H1 (cell line): ENCODE results near the gene NLRP8. TPM values are rescaled to one million over a fixed set of nuclear protein-coding genes. Genes with fewer than 3 reads are reported as not detected.

ENCODE experiments used
- CTCF ChIA-PET: fragments of 300-600 bp; sonication (Branson Sonifier 250); formaldehyde crosslinking; loops from one replicate; lab custom pipeline; 2021; ENCODE audit not compliant: partially characterized antibody; lab: Charles Lee
- POLR2A ChIA-PET: fragments of 300-600 bp; sonication (Branson Sonifier 250); formaldehyde crosslinking; loops from one replicate; lab custom pipeline; 2021; ENCODE audit warnings: inconsistent platforms; ENCODE audit not compliant: partially characterized antibody; lab: Charles Lee
- DNase-seq, 2 experiments: peaks; one replicate each; pipeline versions ENCODE4 v3.0.0 to v3.0.0-alpha.2; 2010 to 2022; ENCODE audit warnings: low spot score in 2 of 2, low read depth in 1 of 2, mixed read lengths in 1 of 2
- FAIRE-seq: peaks from 2 replicates; lab custom pipeline; 2011; peaks lifted over from hg19 to GRCh38; lab: Jason Lieb, UNC
- H2AFZ ChIP-seq: 2 replicates; pipeline ENCODE4 v1.8.1; 2012; ENCODE audit warnings: low read length, inconsistent platforms
- H2AK5ac ChIP-seq: 2 replicates; pipeline ENCODE4 v1.6.1; 2013; ENCODE audit warnings: low read depth, low read length
- H2BK120ac ChIP-seq: replicated peaks from 2 replicates; pipeline ENCODE3; 2013; ENCODE audit warnings: low read depth, low read length, inconsistent platforms
- H2BK12ac ChIP-seq: 2 replicates; pipeline ENCODE4 v1.6.1; 2013; ENCODE audit warnings: low read depth, low read length
- H2BK15ac ChIP-seq: 2 replicates; pipeline ENCODE4 v1.6.1; 2013; ENCODE audit warnings: low read length
- H2BK20ac ChIP-seq: 2 replicates; pipeline ENCODE4 v1.6.1; 2013; ENCODE audit warnings: low read length
- H2BK5ac ChIP-seq: 2 replicates; pipeline ENCODE4 v1.6.1; 2013; ENCODE audit warnings: low read depth, low read length
- H3K14ac ChIP-seq: 2 replicates; pipeline ENCODE4 v1.6.1; 2013; ENCODE audit warnings: inconsistent platforms; ENCODE audit not compliant: insufficient read length
- H3K18ac ChIP-seq: 2 replicates; pipeline ENCODE4 v1.6.1; 2013; ENCODE audit warnings: low read length; ENCODE audit errors: extremely low read depth
- H3K23ac ChIP-seq: 2 replicates; pipeline ENCODE4 v1.6.1; 2013; ENCODE audit warnings: inconsistent platforms; ENCODE audit not compliant: insufficient read length
- H3K23me2 ChIP-seq: 2 replicates; pipeline ENCODE4 v1.6.1; 2013; ENCODE audit warnings: low read depth, low read length
- H3K27ac ChIP-seq: 2 replicates; pipeline ENCODE4 v1.6.1; 2011; ENCODE audit warnings: low read depth, low read length, inconsistent platforms
- H3K27me3 ChIP-seq, 4 experiments: replicated peaks in 1 of 4; 1 replicate in 1 of 4; 2 replicates in 3 of 4; pipeline versions ENCODE4 v1.6.1 to v1.8.1; 2011 to 2013; ENCODE audit warnings: low read length in 3 of 4, mild to moderate bottlenecking in 3 of 4, inconsistent platforms in 2 of 4, mixed read lengths in 2 of 4, moderate library complexity in 1 of 4; ENCODE audit not compliant: control insufficient read depth in 3 of 4, insufficient read depth in 3 of 4; ENCODE audit errors: extremely low read depth in 1 of 4
- H3K36me3 ChIP-seq, 4 experiments: 2 replicates each; pipeline versions ENCODE4 v1.6.1 to v1.8.1; 2011 to 2013; ENCODE audit warnings: mild to moderate bottlenecking in 4 of 4, low read length in 3 of 4, moderate library complexity in 2 of 4, control low read depth in 1 of 4, inconsistent platforms in 1 of 4; ENCODE audit not compliant: insufficient read depth in 4 of 4, control insufficient read depth in 2 of 4
- H3K4ac ChIP-seq: replicated peaks from 2 replicates; pipeline ENCODE3; 2013; ENCODE audit warnings: low read length, low read depth, mixed read lengths, inconsistent platforms; ENCODE audit not compliant: insufficient read length
- H3K4me1 ChIP-seq, 4 experiments: replicated peaks in 1 of 4; 1 replicate in 1 of 4; 2 replicates in 3 of 4; pipeline versions ENCODE4 v1.6.1 to v1.8.1; 2011 to 2013; ENCODE audit warnings: low read length in 3 of 4, inconsistent platforms in 2 of 4, mixed read lengths in 1 of 4; ENCODE audit not compliant: insufficient read depth in 4 of 4, control insufficient read depth in 3 of 4
- H3K4me2 ChIP-seq, 2 experiments: 2 replicates each; pipeline versions ENCODE4 v1.6.1 to v1.8.1; 2011 to 2013; ENCODE audit warnings: low read depth in 2 of 2, low read length in 2 of 2, control low read depth in 1 of 2, inconsistent platforms in 1 of 2, mild to moderate bottlenecking in 1 of 2; ENCODE audit not compliant: insufficient read depth in 1 of 2
- H3K4me3 ChIP-seq, 4 experiments: fragments of 200-600, 300-600 bp in 1 of 4; sonication (generic), shearing (Covaris generic), sonication (Bioruptor Twin) in 1 of 4; 2 replicates each; pipeline versions ENCODE4 v1.5.1 to v1.8.1; 2011 to 2016; ENCODE audit warnings: low read length in 4 of 4, low read depth in 3 of 4, control low read depth in 2 of 4, inconsistent platforms in 2 of 4, mild to moderate bottlenecking in 2 of 4, mixed read lengths in 1 of 4, moderate library complexity in 1 of 4; ENCODE audit not compliant: insufficient read depth in 2 of 4; ENCODE audit errors: extremely low read depth in 1 of 4
- H3K56ac ChIP-seq: replicated peaks from 2 replicates; pipeline ENCODE3; 2013; ENCODE audit warnings: low read depth, mild to moderate bottlenecking, mixed read lengths, low read length, inconsistent platforms; ENCODE audit not compliant: insufficient read length
- H3K79me1 ChIP-seq: 2 replicates; pipeline ENCODE4 v1.6.1; 2013; ENCODE audit warnings: low read depth, low read length, control low read depth
- H3K79me2 ChIP-seq, 2 experiments: 2 replicates each; pipeline versions ENCODE4 v1.6.1 to v1.8.1; 2012 to 2013; ENCODE audit warnings: low read length in 2 of 2, mild to moderate bottlenecking in 2 of 2, inconsistent platforms in 1 of 2; ENCODE audit not compliant: insufficient read depth in 2 of 2, control insufficient read depth in 1 of 2
- H3K9ac ChIP-seq, 4 experiments: replicated peaks in 1 of 4; 1 replicate in 1 of 4; 2 replicates in 3 of 4; pipeline versions ENCODE4 v1.6.1 to v1.8.1; 2011 to 2013; ENCODE audit warnings: low read depth in 3 of 4, low read length in 3 of 4, control low read depth in 2 of 4, mild to moderate bottlenecking in 2 of 4, moderate library complexity in 2 of 4, inconsistent platforms in 1 of 4; ENCODE audit errors: extremely low read depth in 1 of 4
- H3K9me3 ChIP-seq, 2 experiments: 2 replicates each; pipeline versions ENCODE4 v1.6.1 to v1.8.1; 2012 to 2013; ENCODE audit warnings: mild to moderate bottlenecking in 2 of 2, moderate library complexity in 2 of 2, control low read depth in 1 of 2, inconsistent platforms in 1 of 2, low read depth in 1 of 2, low read length in 1 of 2, mixed read lengths in 1 of 2; ENCODE audit not compliant: insufficient read depth in 2 of 2
- H4K20me1 ChIP-seq, 2 experiments: replicated peaks in 1 of 2; 2 replicates each; pipeline versions ENCODE3 to v1.8.1; 2011 to 2013; ENCODE audit warnings: inconsistent platforms in 2 of 2, low read length in 2 of 2, mild to moderate bottlenecking in 1 of 2; ENCODE audit not compliant: insufficient read depth in 2 of 2, control insufficient read depth in 1 of 2
- H4K5ac ChIP-seq: 2 replicates; pipeline ENCODE4 v1.6.1; 2013; ENCODE audit warnings: low read length, low read depth, mixed read lengths, inconsistent platforms; ENCODE audit not compliant: insufficient read length
- H4K8ac ChIP-seq: 2 replicates; pipeline ENCODE4 v1.8.0; 2013; ENCODE audit warnings: mild to moderate bottlenecking, moderate library complexity, low read length, inconsistent platforms; ENCODE audit not compliant: insufficient read depth; ENCODE audit errors: extremely low read depth
- H4K91ac ChIP-seq: replicated peaks from 2 replicates; pipeline ENCODE3; 2013; ENCODE audit warnings: low read length, mixed read lengths, inconsistent platforms; ENCODE audit not compliant: insufficient read length
- BCL11A ChIP-seq, 2 experiments: IDR thresholded peaks; one replicate each; pipeline ENCODE4 v1.6.1; 2011; ENCODE audit warnings: low read depth in 2 of 2, low read length in 2 of 2, mild to moderate bottlenecking in 2 of 2
- CTBP2 ChIP-seq: IDR thresholded peaks from 2 replicates; pipeline ENCODE4 v1.7.0; 2011; ENCODE audit warnings: borderline replicate concordance, mild to moderate bottlenecking, moderate library complexity, mixed read lengths, low read length; ENCODE audit not compliant: insufficient read depth, insufficient read length
- EGR1 ChIP-seq: IDR thresholded peaks from 2 replicates; pipeline ENCODE4 v1.6.1; 2011; ENCODE audit warnings: low read depth, low read length, borderline replicate concordance
- GTF2F1 ChIP-seq: IDR thresholded peaks from 2 replicates; pipeline ENCODE4 v1.6.1; 2012; ENCODE audit warnings: low read depth, low read length, improper control_type of control experiment, borderline replicate concordance
- HDAC2 ChIP-seq, 2 experiments: fragments of 300-600 bp in 1 of 2; sonication (generic) in 1 of 2; IDR thresholded peaks; 2 replicates each; pipeline ENCODE4 v1.6.1; 2011 to 2012; ENCODE audit warnings: low read depth in 2 of 2, low read length in 2 of 2, mild to moderate bottlenecking in 2 of 2, moderate library complexity in 2 of 2, borderline replicate concordance in 1 of 2, inconsistent platforms in 1 of 2
- JUND ChIP-seq: IDR thresholded peaks from 2 replicates; pipeline ENCODE4 v1.6.1; 2011; ENCODE audit warnings: mild to moderate bottlenecking, improper control_type of control experiment, low read length
- KDM5A ChIP-seq: fragments of 200-600 bp; IDR thresholded peaks from 2 replicates; pipeline ENCODE4 v1.7.1; 2012; ENCODE audit warnings: mild to moderate bottlenecking, low read length, inconsistent platforms, mixed read lengths
- NANOG ChIP-seq: IDR thresholded peaks from 2 replicates; pipeline ENCODE4 v1.6.1; 2011; ENCODE audit warnings: low read length, low read depth, mild to moderate bottlenecking, inconsistent platforms; ENCODE audit not compliant: insufficient read depth, poor library complexity, severe bottlenecking
- RFX5 ChIP-seq: IDR thresholded peaks from 2 replicates; pipeline ENCODE4 v1.6.1; 2011; ENCODE audit warnings: low read depth, low read length, improper control_type of control experiment, borderline replicate concordance
- SAP30 ChIP-seq: fragments of 300-600 bp; sonication (generic); IDR thresholded peaks from 2 replicates; pipeline ENCODE4 v1.7.1; 2012; ENCODE audit warnings: low read length, moderate library complexity, mild to moderate bottlenecking, inconsistent platforms; ENCODE audit not compliant: insufficient read depth, insufficient replicate concordance
- YY1 ChIP-seq: IDR thresholded peaks from 2 replicates; pipeline ENCODE4 v1.6.1; 2011; ENCODE audit warnings: low read depth, mild to moderate bottlenecking, low read length
- WGBS, 2 experiments: shearing (Covaris generic) in 1 of 2; methylation state at CpG; one replicate each; pipeline versions ENCODE4 v1.1.6 to v1.1.7; 2013 to 2015; ENCODE audit warnings: low lambda C conversion rate in 2 of 2, mixed read lengths in 2 of 2, inconsistent platforms in 1 of 2, low coverage in 1 of 2, missing lambda C conversion rate in 1 of 2; ENCODE audit not compliant: insufficient replicate concordance in 2 of 2, insufficient coverage in 1 of 2, insufficient read length in 1 of 2; ENCODE audit errors: extremely low coverage in 1 of 2, missing lambda C conversion rate in 1 of 2; 5-methylcytosine and 5-hydroxymethylcytosine counted together
- polyA plus RNA-seq, 7 experiments: library from polyadenylated mRNA; depleted of rRNA in 3 of 7; stranded (reverse) in 5 of 7; unstranded in 2 of 7; fragments of >200 nt in 5 of 7; fragments of 200-250 nt in 2 of 7; gene quantifications; 1 replicate in 5 of 7; 2 replicates in 1 of 7; 4 replicates in 1 of 7; pipeline versions ENCODE4 v1.2.1 to v1.2.3, GENCODE V29; 2011 to 2013; ENCODE audit warnings: missing spikeins in 2 of 7, mixed read lengths in 2 of 7
- total RNA-seq: library from RNA; stranded (reverse); fragmentation: NEBNext Ultra II Directional; extraction: Animal tissue kit (Norgen Biotek cat#: 25700); gene quantifications from 2 replicates; pipeline ENCODE4 v1.2.1, GENCODE V29; 2021

The NLRP8 gene
- total and polyA plus RNA-seq, 2 of the 8 experiments (the other 6 are each of a cell fraction or from before 2014, with no cell fraction given), result not detected

DNA sequence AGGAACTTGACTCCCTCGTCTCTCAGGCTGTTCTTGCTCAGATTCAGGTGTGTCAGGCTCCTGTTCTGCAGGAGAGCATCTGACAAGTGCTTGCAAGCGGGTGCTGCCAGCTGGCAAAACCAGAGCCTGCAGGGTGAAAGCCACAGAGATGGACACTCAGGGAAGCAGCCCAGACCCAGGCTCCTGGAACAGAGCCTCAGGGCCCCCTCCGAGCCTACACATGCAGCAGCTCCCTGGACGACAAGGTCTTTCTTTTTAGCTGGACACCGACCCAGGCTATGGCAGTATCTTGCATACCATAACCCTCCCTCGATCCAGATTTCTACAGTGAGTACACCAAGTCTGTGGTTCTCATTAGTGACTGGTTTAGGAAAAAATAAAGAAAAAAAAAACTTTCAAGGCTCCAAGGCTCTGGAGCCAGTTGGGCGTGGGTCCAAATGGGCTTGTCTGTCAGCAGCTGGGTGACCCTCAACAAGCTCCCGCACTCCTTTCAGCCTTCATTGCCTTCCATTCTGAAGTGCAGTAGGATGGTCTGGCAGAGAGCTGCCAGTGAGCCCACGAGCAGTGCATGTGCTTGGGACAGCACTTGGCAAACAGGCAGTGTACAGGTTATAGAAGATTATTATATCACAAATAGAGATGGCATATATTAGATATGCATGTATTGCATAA, 45.4 kb upstream of the NLRP8 start:
- H3K23ac ChIP-seq, result no peak overlapping the region
- no peak overlapping the region for H4K91ac ChIP-seq
- no peaks in the 10 kb centered on the region for H3K4me1 ChIP-seq
- H2BK20ac ChIP-seq, result no peak overlapping the region
- ChIA-PET POLR2A (no interaction called here), CTCF (interaction anchor here (0.6 kb wide), 1 partner anchor 70 kb away, joined by 3 read pairs; the partner anchor contains the start of gene NLRP11)
- no peak overlapping the region for H4K5ac ChIP-seq
- no peak overlapping the region for H3K9ac ChIP-seq
- H3K79me2 ChIP-seq, result no peaks in the 10 kb centered on the region
- WGBS, 2 experiments, result 80% methylated on average over 9 of the region's 9 CpGs; no CpG with 5 or more reads in 1 of the 2 experiments
- H2AK5ac ChIP-seq, result no peak overlapping the region
- no peaks in the 10 kb centered on the region for H4K20me1 ChIP-seq
- FAIRE-seq (no peak), DNase-seq (no peak)
- H3K14ac ChIP-seq, result no peak overlapping the region
- no peak overlapping the region for H2BK12ac ChIP-seq
- no peak overlapping the region for H3K56ac ChIP-seq
- H2BK15ac ChIP-seq, result no peak overlapping the region
- H2BK5ac ChIP-seq, result no peak overlapping the region
- no peak overlapping the region for H3K4ac ChIP-seq
- no peak overlapping the region for H3K4me3 ChIP-seq
- H3K18ac ChIP-seq, result no peak overlapping the region
- no peak overlapping the region for H2BK120ac ChIP-seq
- H3K36me3 ChIP-seq, result no peaks in the 10 kb centered on the region
- H3K4me2 ChIP-seq, result no peak overlapping the region
- H3K23me2 ChIP-seq, result no peaks in the 10 kb centered on the region
- no peak overlapping the region for H4K8ac ChIP-seq
- no peak overlapping the region for H3K27ac ChIP-seq
- H3K9me3 ChIP-seq, result peaks cover 68 to 75% of the 10 kb centered on the region in 2 experiments
- H2AFZ ChIP-seq, result no peak overlapping the region
- no peaks in the 10 kb centered on the region for H3K79me1 ChIP-seq
- H3K27me3 ChIP-seq, result no peaks in the 10 kb centered on the region
- TF ChIP-seq HDAC2 (IDR thresholded peaks at IDR 0.05; ENCODE audit: borderline replicate concordance in 1 of 2, low read depth in 2 of 2, low read length in 2 of 2) (no peak), YY1 (no peak), BCL11A (IDR thresholded peaks at IDR 0.05; ENCODE audit: low read depth in 2 of 2, low read length in 2 of 2) (no peak), GTF2F1 (no peak), NANOG (no peak), CTBP2 (no peak), JUND (no peak), EGR1 (no peak), RFX5 (no peak), KDM5A (no peak), SAP30 (no peak)
